ENCODE results near the gene DEK. TPM values are rescaled to one million over a fixed set of nuclear protein-coding genes. Genes with fewer than 3 reads are reported as not detected.

Gene DEK
- total and polyA plus RNA-seq, 2 experiments from 2014 or later, result 101 to 116 TPM

DNA sequence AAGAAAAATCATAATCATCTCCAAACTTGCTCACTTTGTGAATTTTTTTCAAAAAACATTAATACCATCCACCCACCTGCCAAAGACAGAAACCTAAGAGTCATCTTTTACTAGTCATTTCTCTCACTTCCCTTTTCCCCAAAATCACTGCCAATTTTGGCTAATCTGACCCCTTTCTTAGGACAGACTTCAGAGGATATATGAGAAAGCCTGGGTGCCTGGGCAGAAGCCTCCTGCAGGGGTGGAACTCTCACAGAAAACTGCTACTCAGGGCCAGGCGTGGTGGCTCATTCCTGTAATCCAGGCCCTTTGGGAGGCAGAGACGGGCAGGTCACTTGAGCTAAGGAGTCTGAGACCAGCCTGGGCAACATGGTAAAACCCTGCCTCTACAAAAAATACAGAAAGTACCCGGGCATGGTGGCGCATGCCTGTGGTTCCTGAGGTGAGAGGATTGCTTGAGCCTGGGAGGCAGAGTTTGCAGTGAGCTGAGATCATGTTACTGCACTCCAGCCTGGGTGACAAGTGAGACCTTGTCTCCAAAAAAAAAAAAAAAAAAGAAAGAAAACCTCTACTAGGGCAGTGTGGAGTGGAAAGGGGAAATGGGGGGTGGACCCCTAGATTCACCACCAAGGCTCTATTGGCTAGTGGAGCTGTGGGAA lies 3.8 kb downstream of the DEK start:
- peaks cover 31% of the 10 kb centered on the region for H3K4me1 ChIP-seq (ENCODE audit: insufficient read depth)

DNA sequence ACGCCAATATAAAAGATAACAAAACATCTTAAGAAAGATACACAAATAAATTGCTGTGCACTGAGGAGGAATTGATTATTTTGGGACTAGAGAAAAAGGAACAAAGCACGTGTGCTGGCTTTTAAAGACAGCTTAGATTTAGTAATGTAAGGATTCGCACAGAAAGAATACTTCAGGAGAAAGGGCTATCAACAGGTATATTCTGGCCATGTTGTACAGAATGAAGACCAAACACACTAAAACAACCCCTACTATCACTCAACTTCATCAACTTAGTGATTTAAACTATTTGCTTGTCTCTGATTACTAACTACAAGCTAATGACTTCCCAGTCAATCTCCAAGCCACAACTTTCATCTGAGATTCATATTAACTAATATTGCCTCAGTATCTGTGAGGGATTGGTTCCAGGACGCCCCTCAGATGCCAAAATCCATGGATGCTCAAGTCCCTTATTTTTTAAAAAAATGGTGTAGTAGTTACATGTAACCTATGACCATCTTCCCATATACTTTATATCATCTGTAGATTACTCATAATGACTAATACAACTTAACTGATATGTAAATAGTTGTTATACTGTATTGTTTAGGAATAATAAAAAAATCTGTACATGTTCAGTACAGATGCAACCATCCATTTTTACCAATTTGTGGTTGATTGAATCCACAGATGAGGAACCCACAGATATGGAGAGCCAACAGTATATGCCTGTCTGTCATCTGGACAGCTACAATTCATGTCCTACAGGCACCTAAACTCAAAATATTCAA lies 4.5 kb downstream of the DEK start:
- peak overlapping the region; percentile 75 for H3K27ac ChIP-seq
- in situ Hi-C loops (cut with MboI), result no loop called here
- peaks cover 30% of the 10 kb centered on the region for H3K36me3 ChIP-seq (ENCODE audit: low read depth)
- peaks cover 19% of the 10 kb centered on the region for H3F3A ChIP-seq (ENCODE audit: insufficient read depth)
- no peak overlapping the region for H2AFZ ChIP-seq
- H3K4me1 ChIP-seq (ENCODE audit: insufficient read depth), result peaks cover 31% of the 10 kb centered on the region
- TF ChIP-seq EZH2phosphoT487 (IDR thresholded peaks at IDR 0.05; ENCODE audit: insufficient read depth, low read depth) (no peak), EZH2 (IDR thresholded peaks at IDR 0.05; ENCODE audit: insufficient read depth, poor library complexity, severe bottlenecking) (no peak)
- peak overlapping the region; percentile 78 for H3K4me3 ChIP-seq
- peak overlapping the region; percentile 56 for H3K9ac ChIP-seq
- no peaks in the 10 kb centered on the region for H3K9me3 ChIP-seq (ENCODE audit: low read depth)
- peaks cover 92% of the 10 kb centered on the region for H3K79me2 ChIP-seq (ENCODE audit: insufficient read depth)
- H3K27me3 ChIP-seq (replicated peaks; ENCODE audit: insufficient read depth), result no peaks in the 10 kb centered on the region
- H4K20me1 ChIP-seq (ENCODE audit: insufficient read depth), result no peaks in the 10 kb centered on the region
- WGBS, 2 experiments (ENCODE audit: low coverage in 1 of 2, low lambda C conversion rate in 2 of 2, missing lambda C conversion rate in 2 of 2), result 83 to 86% methylated on average over 4 of the region's 4 CpGs
- DNase-seq, result peak; percentile 48
- H3K9me2 ChIP-seq (ENCODE audit: insufficient read depth), result no peaks in the 10 kb centered on the region
- H3K4me2 ChIP-seq (ENCODE audit: unreplicated experiment), result peak overlapping the region; percentile 78

More for the DNA sequence above, 3.8 kb downstream of the DEK start:
- H3K27ac ChIP-seq, result peak overlapping the region; percentile 75
- peak overlapping the region; percentile 78 for H3K4me2 ChIP-seq (ENCODE audit: unreplicated experiment)
- DNase-seq, result peak; percentile 70
- TF ChIP-seq EZH2phosphoT487 (IDR thresholded peaks at IDR 0.05; ENCODE audit: insufficient read depth, low read depth) (no peak), EZH2 (IDR thresholded peaks at IDR 0.05; ENCODE audit: insufficient read depth, poor library complexity, severe bottlenecking) (no peak)
- no peak overlapping the region for H2AFZ ChIP-seq
- WGBS, 2 experiments (ENCODE audit: low coverage in 1 of 2, low lambda C conversion rate in 2 of 2, missing lambda C conversion rate in 2 of 2), result 39 to 45% methylated on average over 4 of the region's 4 CpGs
- H3K9me3 ChIP-seq (ENCODE audit: low read depth), result no peaks in the 10 kb centered on the region
- peaks cover 84% of the 10 kb centered on the region for H3K79me2 ChIP-seq (ENCODE audit: insufficient read depth)
- no peaks in the 10 kb centered on the region for H3K27me3 ChIP-seq (replicated peaks; ENCODE audit: insufficient read depth)
- peak overlapping the region; percentile 56 for H3K9ac ChIP-seq
- peak overlapping the region; percentile 78 for H3K4me3 ChIP-seq
- H3K9me2 ChIP-seq (ENCODE audit: insufficient read depth), result no peaks in the 10 kb centered on the region
- peaks cover 19% of the 10 kb centered on the region for H3F3A ChIP-seq (ENCODE audit: insufficient read depth)
- in situ Hi-C loops (cut with MboI), result no loop called here
- H3K36me3 ChIP-seq (ENCODE audit: low read depth), result peaks cover 25% of the 10 kb centered on the region
- no peaks in the 10 kb centered on the region for H4K20me1 ChIP-seq (ENCODE audit: insufficient read depth)

DNA sequence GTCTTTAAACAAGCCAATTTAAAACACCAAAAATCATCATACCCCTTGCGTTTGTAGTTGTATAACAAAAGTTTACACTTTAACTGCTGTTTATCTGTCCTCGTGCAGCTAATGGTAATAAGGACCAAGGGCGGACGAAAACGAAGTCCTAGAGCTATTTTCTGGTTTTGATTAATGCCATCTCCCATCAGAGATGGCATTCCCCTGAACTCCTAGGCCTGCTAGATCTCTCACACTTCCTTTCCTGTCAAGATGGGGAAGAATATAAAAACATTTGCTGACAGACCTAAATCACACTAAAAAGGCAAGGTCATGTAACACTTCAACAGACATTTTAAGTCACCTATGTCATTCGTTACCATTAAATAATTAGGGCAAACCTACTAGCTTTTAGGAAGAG lies 9.5 kb downstream of the DEK start:
- H3K9me2 ChIP-seq (ENCODE audit: insufficient read depth), result no peaks in the 10 kb centered on the region
- TF ChIP-seq EZH2 (IDR thresholded peaks at IDR 0.05; ENCODE audit: insufficient read depth, poor library complexity, severe bottlenecking) (no peak), EZH2phosphoT487 (IDR thresholded peaks at IDR 0.05; ENCODE audit: insufficient read depth, low read depth) (no peak)
- peaks cover 5% of the 10 kb centered on the region; the same call in 1 of the 2 replicates for H3F3A ChIP-seq (ENCODE audit: insufficient read depth)
- H3K27me3 ChIP-seq (replicated peaks; ENCODE audit: insufficient read depth), result no peaks in the 10 kb centered on the region
- peaks cover under 1% of the 10 kb centered on the region; the same call in 1 of the 2 replicates for H3K4me1 ChIP-seq (ENCODE audit: insufficient read depth)
- H3K36me3 ChIP-seq (ENCODE audit: low read depth), result peaks cover 39% of the 10 kb centered on the region
- WGBS, 2 experiments (ENCODE audit: low coverage in 1 of 2, low lambda C conversion rate in 2 of 2, missing lambda C conversion rate in 2 of 2), result 83 to 94% methylated on average over 6 of the region's 6 CpGs
- no peaks in the 10 kb centered on the region for H3K9me3 ChIP-seq (ENCODE audit: low read depth)
- no peak overlapping the region for H3K27ac ChIP-seq
- H4K20me1 ChIP-seq (ENCODE audit: insufficient read depth), result no peaks in the 10 kb centered on the region
- H3K9ac ChIP-seq, result no peak overlapping the region
- no peak overlapping the region for H3K4me3 ChIP-seq
- DNase-seq, result no peak
- H3K4me2 ChIP-seq (ENCODE audit: unreplicated experiment), result no peak overlapping the region
- H3K79me2 ChIP-seq (ENCODE audit: insufficient read depth), result peaks cover 100% of the 10 kb centered on the region
- H2AFZ ChIP-seq, result no peak overlapping the region
- in situ Hi-C loops (cut with MboI), result no loop called here

DNA sequence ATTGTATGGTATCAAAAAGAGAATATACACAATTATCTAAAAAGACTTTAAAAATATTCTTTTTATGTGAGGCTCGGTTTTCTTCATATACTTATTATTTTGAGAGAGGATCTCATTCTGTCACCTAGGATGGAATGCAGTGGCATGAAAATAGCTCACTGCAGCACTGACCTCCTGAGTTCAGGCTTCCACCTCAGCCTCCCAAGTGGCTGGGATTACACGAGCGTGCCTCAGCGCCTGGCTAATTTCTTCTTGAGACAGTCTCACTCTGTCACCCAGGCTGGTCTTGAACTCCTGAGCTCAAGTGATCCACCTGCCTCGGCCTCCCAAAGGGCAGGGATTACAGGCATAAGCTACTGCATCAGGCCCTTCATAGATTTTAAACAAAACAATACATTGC lies 10.7 kb downstream of the DEK start:
- no peaks in the 10 kb centered on the region for H3F3A ChIP-seq (ENCODE audit: insufficient read depth)
- no peak overlapping the region for H2AFZ ChIP-seq
- no peak for DNase-seq
- no peaks in the 10 kb centered on the region for H3K9me2 ChIP-seq (ENCODE audit: insufficient read depth)
- no peak overlapping the region for H3K9ac ChIP-seq
- no peaks in the 10 kb centered on the region for H3K27me3 ChIP-seq (replicated peaks; ENCODE audit: insufficient read depth)
- no peak overlapping the region for H3K27ac ChIP-seq
- no peak overlapping the region for H3K4me2 ChIP-seq (ENCODE audit: unreplicated experiment)
- in situ Hi-C loops (cut with MboI), result no loop called here
- H3K79me2 ChIP-seq (ENCODE audit: insufficient read depth), result peaks cover 100% of the 10 kb centered on the region
- TF ChIP-seq EZH2 (IDR thresholded peaks at IDR 0.05; ENCODE audit: insufficient read depth, poor library complexity, severe bottlenecking), result no peak
- TF ChIP-seq EZH2phosphoT487 (IDR thresholded peaks at IDR 0.05; ENCODE audit: insufficient read depth, low read depth), result no peak
- no peak overlapping the region for H3K4me3 ChIP-seq
- H3K4me1 ChIP-seq (ENCODE audit: insufficient read depth), result no peaks in the 10 kb centered on the region
- H3K9me3 ChIP-seq (ENCODE audit: low read depth), result no peaks in the 10 kb centered on the region
- peaks cover 50% of the 10 kb centered on the region for H3K36me3 ChIP-seq (ENCODE audit: low read depth)
- no peaks in the 10 kb centered on the region for H4K20me1 ChIP-seq (ENCODE audit: insufficient read depth)
- WGBS, 2 experiments (ENCODE audit: low coverage in 1 of 2, low lambda C conversion rate in 2 of 2, missing lambda C conversion rate in 2 of 2), result 98% methylated on average over 5 of the region's 5 CpGs
